Measurements from ENCODE around the gene TRPV6. TPM values are rescaled to one million over a fixed set of nuclear protein-coding genes. Genes with fewer than 3 reads are reported as not detected.

The TRPV6 gene
- total and polyA plus RNA-seq, 2 of the 4 experiments (the other 2 are of a cell fraction) = 0.03 TPM; not detected in 1

DNA sequence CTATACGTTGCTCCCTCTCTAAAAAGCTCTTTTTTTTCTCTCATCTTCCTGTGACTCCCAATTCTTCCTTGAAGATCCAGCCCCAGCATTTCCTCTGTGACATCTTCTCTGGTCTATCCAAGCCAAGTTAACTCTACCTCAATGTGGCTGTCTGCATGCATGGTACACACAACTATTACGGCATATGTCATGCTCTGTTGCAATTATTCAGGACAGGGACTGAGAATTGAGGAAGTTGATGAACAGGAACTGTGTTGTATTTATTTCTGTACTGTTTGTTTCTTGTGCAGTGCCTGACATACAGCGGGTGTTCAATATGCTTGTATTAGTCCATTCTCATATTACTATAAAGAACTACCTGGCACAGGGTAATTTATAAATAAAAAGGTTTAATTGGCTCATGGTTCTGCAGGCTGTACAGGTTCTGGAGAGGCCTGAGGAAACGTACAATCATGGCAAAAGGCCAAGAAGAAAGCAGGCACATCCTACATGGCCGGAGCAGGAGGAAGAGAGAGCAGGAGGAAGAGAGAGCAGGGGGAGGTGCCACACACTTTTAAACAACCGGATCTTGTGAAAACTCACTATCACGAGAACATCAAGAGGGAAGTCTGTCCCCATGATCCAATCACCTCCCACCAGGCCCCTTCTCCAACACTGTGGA, 41.7 kb upstream of the TRPV6 start:
- no peaks in the 10 kb centered on the region for H3K4me1 ChIP-seq (ENCODE audit: control insufficient read depth, insufficient read depth, low read length)
- H3K27me3 ChIP-seq (ENCODE audit: control insufficient read depth, insufficient read depth, low read length) = no peaks in the 10 kb centered on the region
- no peak overlapping the region for H3K9ac ChIP-seq (ENCODE audit: low read depth, low read length)
- TF ChIP-seq NFE2L2 (IDR thresholded peaks at IDR 0.05; ENCODE audit: low read depth, low read length) = no peak
- no peak for TF ChIP-seq CEBPB (IDR thresholded peaks at IDR 0.05; ENCODE audit: low read depth, low read length)
- no peak for TF ChIP-seq POLR2A (IDR thresholded peaks at IDR 0.05; ENCODE audit: low read depth, low read length)
- TF ChIP-seq MXI1 (IDR thresholded peaks at IDR 0.05; ENCODE audit: borderline replicate concordance, low read depth, low read length) = no peak
- no peak for TF ChIP-seq RFX5 (IDR thresholded peaks at IDR 0.05; ENCODE audit: low read depth, low read length)
- TF ChIP-seq, protein P1, sequence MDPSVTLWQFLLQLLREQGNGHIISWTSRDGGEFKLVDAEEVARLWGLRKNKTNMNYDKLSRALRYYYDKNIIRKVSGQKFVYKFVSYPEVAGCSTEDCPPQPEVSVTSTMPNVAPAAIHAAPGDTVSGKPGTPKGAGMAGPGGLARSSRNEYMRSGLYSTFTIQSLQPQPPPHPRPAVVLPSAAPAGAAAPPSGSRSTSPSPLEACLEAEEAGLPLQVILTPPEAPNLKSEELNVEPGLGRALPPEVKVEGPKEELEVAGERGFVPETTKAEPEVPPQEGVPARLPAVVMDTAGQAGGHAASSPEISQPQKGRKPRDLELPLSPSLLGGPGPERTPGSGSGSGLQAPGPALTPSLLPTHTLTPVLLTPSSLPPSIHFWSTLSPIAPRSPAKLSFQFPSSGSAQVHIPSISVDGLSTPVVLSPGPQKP (IDR thresholded peaks at IDR 0.05; ENCODE audit: borderline replicate concordance, low read depth, low read length) = no peak
- TF ChIP-seq MAZ (IDR thresholded peaks at IDR 0.05; ENCODE audit: borderline replicate concordance, low read depth, low read length) = no peak
- no peak for TF ChIP-seq CHD1 (IDR thresholded peaks at IDR 0.05; ENCODE audit: low read depth, low read length)
- TF ChIP-seq, protein P2, sequence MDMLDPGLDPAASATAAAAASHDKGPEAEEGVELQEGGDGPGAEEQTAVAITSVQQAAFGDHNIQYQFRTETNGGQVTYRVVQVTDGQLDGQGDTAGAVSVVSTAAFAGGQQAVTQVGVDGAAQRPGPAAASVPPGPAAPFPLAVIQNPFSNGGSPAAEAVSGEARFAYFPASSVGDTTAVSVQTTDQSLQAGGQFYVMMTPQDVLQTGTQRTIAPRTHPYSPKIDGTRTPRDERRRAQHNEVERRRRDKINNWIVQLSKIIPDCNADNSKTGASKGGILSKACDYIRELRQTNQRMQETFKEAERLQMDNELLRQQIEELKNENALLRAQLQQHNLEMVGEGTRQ (IDR thresholded peaks at IDR 0.05; ENCODE audit: low read depth, low read length) = no peak
- no peak for TF ChIP-seq FOS (IDR thresholded peaks at IDR 0.05; ENCODE audit: low read depth, low read length)
- TF ChIP-seq, protein P3, sequence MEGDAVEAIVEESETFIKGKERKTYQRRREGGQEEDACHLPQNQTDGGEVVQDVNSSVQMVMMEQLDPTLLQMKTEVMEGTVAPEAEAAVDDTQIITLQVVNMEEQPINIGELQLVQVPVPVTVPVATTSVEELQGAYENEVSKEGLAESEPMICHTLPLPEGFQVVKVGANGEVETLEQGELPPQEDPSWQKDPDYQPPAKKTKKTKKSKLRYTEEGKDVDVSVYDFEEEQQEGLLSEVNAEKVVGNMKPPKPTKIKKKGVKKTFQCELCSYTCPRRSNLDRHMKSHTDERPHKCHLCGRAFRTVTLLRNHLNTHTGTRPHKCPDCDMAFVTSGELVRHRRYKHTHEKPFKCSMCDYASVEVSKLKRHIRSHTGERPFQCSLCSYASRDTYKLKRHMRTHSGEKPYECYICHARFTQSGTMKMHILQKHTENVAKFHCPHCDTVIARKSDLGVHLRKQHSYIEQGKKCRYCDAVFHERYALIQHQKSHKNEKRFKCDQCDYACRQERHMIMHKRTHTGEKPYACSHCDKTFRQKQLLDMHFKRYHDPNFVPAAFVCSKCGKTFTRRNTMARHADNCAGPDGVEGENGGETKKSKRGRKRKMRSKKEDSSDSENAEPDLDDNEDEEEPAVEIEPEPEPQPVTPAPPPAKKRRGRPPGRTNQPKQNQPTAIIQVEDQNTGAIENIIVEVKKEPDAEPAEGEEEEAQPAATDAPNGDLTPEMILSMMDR (conservative IDR thresholded peaks at IDR 0.05; ENCODE audit: low read depth, low read length) = no peak
- no peak for TF ChIP-seq MAFK (IDR thresholded peaks at IDR 0.05; ENCODE audit: low read depth, low read length)
- TF ChIP-seq SMC3 (IDR thresholded peaks at IDR 0.05; ENCODE audit: low read depth, low read length) = no peak
- TF ChIP-seq RAD21 (IDR thresholded peaks at IDR 0.05; ENCODE audit: low read length) = no peak
- TF ChIP-seq BHLHE40 (IDR thresholded peaks at IDR 0.05; ENCODE audit: low read depth, low read length) = no peak
- no peak for TF ChIP-seq RCOR1 (IDR thresholded peaks at IDR 0.05; ENCODE audit: insufficient replicate concordance, low read length)
- no peak overlapping the region for H2AK5ac ChIP-seq (ENCODE audit: low read depth, low read length)
- no peak overlapping the region for H4K8ac ChIP-seq (ENCODE audit: low read depth in 2 of 2, low read length in 2 of 2)
- POLR2A ChIA-PET (ENCODE audit: unreplicated experiment) = no interaction called here
- no peak overlapping the region for H2BK120ac ChIP-seq (ENCODE audit: low read depth, low read length)
- H3K4me2 ChIP-seq (ENCODE audit: low read depth, low read length) = no peak overlapping the region
- intact Hi-C loops (cut with micrococcal nuclease) = no loop called here
- H3K9me1 ChIP-seq (ENCODE audit: insufficient read depth, low read length) = no peaks in the 10 kb centered on the region
- H3K9me3 ChIP-seq (ENCODE audit: control insufficient read depth, insufficient read depth, low read length) = peaks cover 10% of the 10 kb centered on the region; the same call in 1 of the 2 replicates
- CTCF ChIA-PET = interaction anchor here (0.6 kb wide), 1 partner anchor 1572 kb away, joined by 7 read pairs; no protein-coding TSS in a partner anchor
- no peak overlapping the region for H2BK15ac ChIP-seq (ENCODE audit: low read depth, low read length)
- no peak overlapping the region for H2BK5ac ChIP-seq (ENCODE audit: low read depth, low read length, poor library complexity, severe bottlenecking)
- H2AFZ ChIP-seq (replicated peaks; ENCODE audit: low read length, poor library complexity) = no peak overlapping the region
- no peak overlapping the region for H3K18ac ChIP-seq (ENCODE audit: low read depth, low read length)
- H3K4me3 ChIP-seq (ENCODE audit: insufficient read depth, low read depth, low read length) = no peak overlapping the region
- ATAC-seq (ENCODE audit: low read depth) = no peak
- no peak overlapping the region for H3K27ac ChIP-seq (ENCODE audit: insufficient read depth, low read length)
- WGBS, 2 experiments (ENCODE audit: extremely low coverage in 2 of 2, insufficient read length in 1 of 2) = 14% methylated on average over 1 of the region's 7 CpGs; no CpG with 5 or more reads in 1 of the 2 experiments
- no peaks in the 10 kb centered on the region for H3K79me1 ChIP-seq (ENCODE audit: low read depth in 1 of 2, low read length in 2 of 2)
- no peaks in the 10 kb centered on the region for H3K36me3 ChIP-seq (ENCODE audit: control insufficient read depth, insufficient read depth, low read length)
- H3K56ac ChIP-seq (ENCODE audit: extremely low read depth, insufficient read depth, low read length) = no peak overlapping the region
- no peak overlapping the region for H3K4ac ChIP-seq (ENCODE audit: low read depth, low read length)
- H2AK9ac ChIP-seq (replicated peaks; ENCODE audit: low read depth, low read length, poor library complexity) = no peak overlapping the region
- no peak for DNase-seq
- no peak overlapping the region for H3K14ac ChIP-seq (replicated peaks; ENCODE audit: low read depth, low read length)
- no TSS peak for BruUV-seq (replicated peaks)
- in situ Hi-C loops (cut with MboI; ENCODE audit: low sequenced_read_pairs) = no loop called here
- H4K91ac ChIP-seq (ENCODE audit: insufficient read depth, low read depth, low read length) = no peak overlapping the region
- no peak overlapping the region for H3K23ac ChIP-seq (ENCODE audit: low read depth, low read length)
- no peak overlapping the region for H4K5ac ChIP-seq (ENCODE audit: low read depth, low read length)
- H2BK20ac ChIP-seq (ENCODE audit: low read depth, low read length) = no peak overlapping the region
- dilution Hi-C loops (cut with HindIII; ENCODE audit: low sequenced_read_pairs, unreplicated experiment) = no loop called here
- H4K20me1 ChIP-seq (ENCODE audit: insufficient read depth, low read length) = no peaks in the 10 kb centered on the region
